DMS53 (cell line): ENCODE data around the gene TUBGCP6.

ENCODE experiments used
- DNase-seq: peaks from one replicate; lab custom pipeline; 2025; lab: John Stamatoyannopoulos, UW

TUBGCP6 gene

GRCh38 chr22:50226063-50226874, 18.6 kb downstream of the TUBGCP6 start:
- DNase-seq, result no peak

GRCh38 chr22:50225200-50225969, 19.4 kb downstream of the TUBGCP6 start:
- no peak for DNase-seq

GRCh38 chr22:50224071-50224470, 20.8 kb downstream of the TUBGCP6 start:
- DNase-seq, result no peak

- no peak for DNase-seq
Measured at GRCh38 chr22:50222508-50222907, 22.3 kb downstream of the TUBGCP6 start.

GRCh38 chr22:50221410-50222300, 23.2 kb downstream of the TUBGCP6 start:
- DNase-seq, result peak; percentile 18

GRCh38 chr22:50220603-50221409, 24.0 kb downstream of the TUBGCP6 start:
- no peak for DNase-seq

GRCh38 chr22:50219800-50220602, 24.8 kb downstream of the TUBGCP6 start:
- no peak for DNase-seq

- peak; percentile 96 for DNase-seq
Measured at GRCh38 chr22:50218996-50219727, 25.7 kb downstream of the TUBGCP6 start.

- peak; percentile 95 for DNase-seq
Measured at GRCh38 chr22:50218153-50218995, 26.4 kb downstream of the TUBGCP6 start.

- DNase-seq, result no peak
Measured at GRCh38 chr22:50217543-50218152, 27.2 kb downstream of the TUBGCP6 start.

GRCh38 chr22:50216684-50217520, 27.9 kb downstream of the TUBGCP6 start:
- no peak for DNase-seq

- no peak for DNase-seq
Measured at GRCh38 chr22:50216055-50216683, 28.7 kb downstream of the TUBGCP6 start.

GRCh38 chr22:50215297-50216054, 29.3 kb downstream of the TUBGCP6 start:
- DNase-seq, result no peak

GRCh38 chr22:50213263-50213662, 31.6 kb downstream of the TUBGCP6 start:
- DNase-seq, result no peak

- no peak for DNase-seq
Measured at GRCh38 chr22:50211147-50211546, 33.7 kb downstream of the TUBGCP6 start.
